ENCODE measurements around the gene B3GNT2.

GRCh38 chr2:62250239-62250638, 54.3 kb downstream of the B3GNT2 start:
- TF ChIP-seq CTCF (IDR thresholded peaks at IDR 0.05) (no peak), POLR2A (IDR thresholded peaks at IDR 0.05) (no peak)
